Activated CD8-positive, alpha-beta T cell treated with anti-CD3 and anti-CD28 coated beads, Interleukin-2, amount 10 ng/mL, durations not matched to agents 7 days and 5 days (primary cell): ENCODE results near the gene GRM1. TPM values are rescaled to one million over a fixed set of nuclear protein-coding genes. Genes with fewer than 3 reads are reported as not detected.

Experiments used
- ATAC-seq: fragments of 150-1000 bp; cut with Tn5 transposase; one replicate; pipeline ENCODE4 v1.10.0; 2021; ENCODE audit warnings: moderate library complexity
- CTCF ChIA-PET: fragments of 350-600 bp; sonication (Branson Sonifier 250); formaldehyde crosslinking; loops from one replicate; lab custom pipeline; 2021; ENCODE audit warnings: antibody characterized with exemption; lab: Charles Lee
- POLR2A ChIA-PET: fragments of 350-600 bp; sonication (Branson Sonifier 250); formaldehyde crosslinking; loops from one replicate; lab custom pipeline; 2021; ENCODE audit warnings: antibody characterized with exemption; lab: Charles Lee
- DNase-seq: peaks from one replicate; pipeline ENCODE4 v3.0.0-alpha.2; 2020
- H3K27ac Mint-ChIP-seq: one replicate; pipeline ENCODE4 v1.8.0; 2021; ENCODE audit warnings: mild to moderate bottlenecking, mixed read lengths
- H3K27me3 Mint-ChIP-seq: one replicate; pipeline ENCODE4 v1.8.0; 2021; ENCODE audit warnings: low read depth, mixed read lengths
- H3K36me3 Mint-ChIP-seq: one replicate; pipeline ENCODE4 v1.8.0; 2021; ENCODE audit warnings: low read depth, mixed read lengths
- H3K4me1 Mint-ChIP-seq: one replicate; pipeline ENCODE4 v1.8.0; 2021; ENCODE audit warnings: low read depth, mixed read lengths
- H3K4me3 Mint-ChIP-seq: one replicate; pipeline ENCODE4 v1.8.0; 2021; ENCODE audit warnings: mild to moderate bottlenecking, mixed read lengths
- H3K9me3 Mint-ChIP-seq: one replicate; pipeline ENCODE4 v1.8.0; 2022; ENCODE audit warnings: mixed read lengths; ENCODE audit not compliant: insufficient read depth
- total RNA-seq, 2 experiments: library from RNA; stranded (reverse); gene quantifications; one replicate each; pipeline ENCODE4 v1.2.3, GENCODE V29; 2021

GRM1 gene
- total RNA-seq, 2 experiments from 2014 or later, result not detected

- Mint-ChIP-seq H3K9me3 (no peaks in the 10 kb centered on the region), H3K4me1 (no peaks in the 10 kb centered on the region), H3K27ac (no peak overlapping the region), H3K27me3 (no peaks in the 10 kb centered on the region), H3K36me3 (no peaks in the 10 kb centered on the region), H3K4me3 (no peak overlapping the region)
- ChIA-PET POLR2A (no interaction called here), CTCF (no interaction called here)
- no peak for DNase-seq
- no peak for ATAC-seq
These were observed 336.1 kb downstream of the GRM1 start for GRCh38 chr6:146364816-146365594.

GRCh38 chr6:146367061-146367460 lies 338.2 kb downstream of the GRM1 start:
- H3K9me3 Mint-ChIP-seq, result peaks cover 4% of the 10 kb centered on the region
- POLR2A ChIA-PET, result no interaction called here
- no peaks in the 10 kb centered on the region for H3K4me1 Mint-ChIP-seq
- no peak overlapping the region for H3K27ac Mint-ChIP-seq
- no peak for ATAC-seq
- no peak overlapping the region for H3K4me3 Mint-ChIP-seq
- no peaks in the 10 kb centered on the region for H3K36me3 Mint-ChIP-seq
- no peaks in the 10 kb centered on the region for H3K27me3 Mint-ChIP-seq
- CTCF ChIA-PET, result no interaction called here
- DNase-seq, result no peak

- H3K36me3 Mint-ChIP-seq, result no peaks in the 10 kb centered on the region
- no peaks in the 10 kb centered on the region for H3K4me1 Mint-ChIP-seq
- CTCF ChIA-PET, result no interaction called here
- H3K27me3 Mint-ChIP-seq, result no peaks in the 10 kb centered on the region
- no peak overlapping the region for H3K27ac Mint-ChIP-seq
- H3K9me3 Mint-ChIP-seq, result peaks cover 7% of the 10 kb centered on the region
- DNase-seq, result no peak
- POLR2A ChIA-PET, result no interaction called here
- ATAC-seq, result no peak
- no peak overlapping the region for H3K4me3 Mint-ChIP-seq
These were observed 341.0 kb downstream of the GRM1 start for GRCh38 chr6:146369866-146370265.

GRCh38 chr6:146381486-146381885 lies 352.6 kb downstream of the GRM1 start:
- Mint-ChIP-seq H3K4me1 (no peaks in the 10 kb centered on the region), H3K4me3 (no peak overlapping the region), H3K27me3 (no peaks in the 10 kb centered on the region), H3K27ac (no peak overlapping the region), H3K36me3 (no peaks in the 10 kb centered on the region), H3K9me3 (no peaks in the 10 kb centered on the region)
- DNase-seq (no peak), ATAC-seq (no peak)
- ChIA-PET CTCF (no interaction called here), POLR2A (no interaction called here)

- Mint-ChIP-seq H3K4me1 (no peaks in the 10 kb centered on the region), H3K36me3 (no peaks in the 10 kb centered on the region), H3K27ac (no peak overlapping the region), H3K9me3 (no peaks in the 10 kb centered on the region), H3K27me3 (no peaks in the 10 kb centered on the region), H3K4me3 (no peak overlapping the region)
- ATAC-seq (no peak), DNase-seq (no peak)
- ChIA-PET POLR2A (no interaction called here), CTCF (no interaction called here)
These were observed 360.0 kb downstream of the GRM1 start for GRCh38 chr6:146388736-146389364.

GRCh38 chr6:146389740-146390139 lies 360.9 kb downstream of the GRM1 start:
- ATAC-seq (no peak), DNase-seq (no peak)
- CTCF ChIA-PET, result no interaction called here
- Mint-ChIP-seq H3K27ac (no peak overlapping the region), H3K4me3 (no peak overlapping the region), H3K9me3 (no peaks in the 10 kb centered on the region), H3K27me3 (no peaks in the 10 kb centered on the region), H3K4me1 (no peaks in the 10 kb centered on the region), H3K36me3 (no peaks in the 10 kb centered on the region)
- POLR2A ChIA-PET, result no interaction called here

- Mint-ChIP-seq H3K27me3 (no peaks in the 10 kb centered on the region), H3K4me1 (no peaks in the 10 kb centered on the region), H3K4me3 (no peak overlapping the region), H3K36me3 (no peaks in the 10 kb centered on the region), H3K9me3 (no peaks in the 10 kb centered on the region), H3K27ac (no peak overlapping the region)
- ChIA-PET CTCF (no interaction called here), POLR2A (no interaction called here)
- DNase-seq (no peak), ATAC-seq (no peak)
These were observed 368.8 kb downstream of the GRM1 start for GRCh38 chr6:146397638-146398037.

GRCh38 chr6:146402476-146402875 lies 373.6 kb downstream of the GRM1 start:
- Mint-ChIP-seq H3K9me3 (peaks cover 5% of the 10 kb centered on the region), H3K27ac (no peak overlapping the region), H3K4me1 (no peaks in the 10 kb centered on the region), H3K36me3 (no peaks in the 10 kb centered on the region), H3K27me3 (no peaks in the 10 kb centered on the region), H3K4me3 (no peak overlapping the region)
- ATAC-seq (no peak), DNase-seq (no peak)
- CTCF ChIA-PET, result no interaction called here
- POLR2A ChIA-PET, result no interaction called here

GRCh38 chr6:146408583-146408982 lies 379.7 kb downstream of the GRM1 start:
- Mint-ChIP-seq H3K27me3 (no peaks in the 10 kb centered on the region), H3K27ac (no peak overlapping the region), H3K4me1 (no peaks in the 10 kb centered on the region), H3K36me3 (no peaks in the 10 kb centered on the region), H3K4me3 (no peak overlapping the region), H3K9me3 (peaks cover 5% of the 10 kb centered on the region)
- ATAC-seq (no peak), DNase-seq (no peak)
- CTCF ChIA-PET, result no interaction called here
- POLR2A ChIA-PET, result no interaction called here

- Mint-ChIP-seq H3K4me3 (no peak overlapping the region), H3K36me3 (no peaks in the 10 kb centered on the region), H3K4me1 (no peaks in the 10 kb centered on the region), H3K9me3 (peaks cover 2% of the 10 kb centered on the region), H3K27me3 (no peaks in the 10 kb centered on the region), H3K27ac (no peak overlapping the region)
- no peak for DNase-seq
- ChIA-PET POLR2A (no interaction called here), CTCF (no interaction called here)
- ATAC-seq, result no peak
These were observed 382.2 kb downstream of the GRM1 start for GRCh38 chr6:146410851-146411595.

- Mint-ChIP-seq H3K9me3 (no peaks in the 10 kb centered on the region), H3K27ac (no peak overlapping the region), H3K27me3 (no peaks in the 10 kb centered on the region), H3K36me3 (no peaks in the 10 kb centered on the region), H3K4me1 (peaks cover 1% of the 10 kb centered on the region), H3K4me3 (no peak overlapping the region)
- POLR2A ChIA-PET, result no interaction called here
- CTCF ChIA-PET, result no interaction called here
- DNase-seq (no peak), ATAC-seq (no peak)
These were observed 390.7 kb downstream of the GRM1 start for GRCh38 chr6:146419576-146419975.

- CTCF ChIA-PET, result no interaction called here
- no peaks in the 10 kb centered on the region for H3K27me3 Mint-ChIP-seq
- ATAC-seq (no peak), DNase-seq (no peak)
- no peak overlapping the region for H3K27ac Mint-ChIP-seq
- no peak overlapping the region for H3K4me3 Mint-ChIP-seq
- peaks cover 1% of the 10 kb centered on the region for H3K4me1 Mint-ChIP-seq
- no peaks in the 10 kb centered on the region for H3K9me3 Mint-ChIP-seq
- no peaks in the 10 kb centered on the region for H3K36me3 Mint-ChIP-seq
- POLR2A ChIA-PET, result no interaction called here
These were observed 391.4 kb downstream of the GRM1 start for GRCh38 chr6:146420255-146420654.
